ENCODE results near the gene SMOC1. TPM values are rescaled to one million over a fixed set of nuclear protein-coding genes. Genes with fewer than 3 reads are reported as not detected.

The SMOC1 gene
- total RNA-seq, 1 experiment from 2014 or later: not detected

GRCh38 chr14:69873877-69874780 is 5.1 kb upstream of the SMOC1 start:
- BruUV-seq (replicated peaks): no TSS peak
- DNase-seq: no peak
- no peaks in the 10 kb centered on the region for H3K4me1 ChIP-seq (replicated peaks; ENCODE audit: insufficient read depth)
- no peaks in the 10 kb centered on the region for H3F3A ChIP-seq (ENCODE audit: insufficient read depth, low read depth)
- peaks cover 17% of the 10 kb centered on the region; the same call in 1 of the 2 replicates for H3K27me3 ChIP-seq (ENCODE audit: insufficient read depth, low read depth)
- TF ChIP-seq CTCF (conservative IDR thresholded peaks at IDR 0.05): no peak
- no peaks in the 10 kb centered on the region for H3K79me2 ChIP-seq (ENCODE audit: low read depth)
- no peaks in the 10 kb centered on the region for H3K36me3 ChIP-seq (ENCODE audit: low read depth)
- no peak overlapping the region for H3K27ac ChIP-seq
- intact Hi-C loops (cut with micrococcal nuclease; ENCODE audit: unreplicated experiment): no loop called here
- H4K20me1 ChIP-seq (ENCODE audit: insufficient read depth): no peaks in the 10 kb centered on the region
- H3K9me2 ChIP-seq (ENCODE audit: insufficient read depth): no peaks in the 10 kb centered on the region; the same call in 1 of the 2 replicates
- no peak overlapping the region for H3K4me3 ChIP-seq
- ChIA-PET POLR2A (ENCODE audit: unreplicated experiment) (no interaction called here), CTCF (no interaction called here)
- H2AFZ ChIP-seq: no peak overlapping the region
- H3K9me3 ChIP-seq (ENCODE audit: insufficient read depth, low read depth): no peaks in the 10 kb centered on the region; the same call in 1 of the 2 replicates
- no peak overlapping the region for H3K4me2 ChIP-seq

- no peak overlapping the region for H2AFZ ChIP-seq
- no peak overlapping the region for H3K27ac ChIP-seq
- intact Hi-C loops (cut with micrococcal nuclease; ENCODE audit: unreplicated experiment): no loop called here
- DNase-seq: no peak
- no peak overlapping the region for H3K4me2 ChIP-seq
- no peaks in the 10 kb centered on the region for H3K9me3 ChIP-seq (ENCODE audit: insufficient read depth, low read depth)
- H3K27me3 ChIP-seq (ENCODE audit: insufficient read depth, low read depth): peaks cover 19% of the 10 kb centered on the region; the same call in 1 of the 2 replicates
- ChIA-PET CTCF (interaction anchor here (0.6 kb wide), 1 partner anchor 129 kb away, joined by 7 read pairs; no protein-coding TSS in a partner anchor), POLR2A (ENCODE audit: unreplicated experiment) (no interaction called here)
- no peaks in the 10 kb centered on the region for H3K9me2 ChIP-seq (ENCODE audit: insufficient read depth)
- no peaks in the 10 kb centered on the region for H3K79me2 ChIP-seq (ENCODE audit: low read depth)
- no peaks in the 10 kb centered on the region for H3K4me1 ChIP-seq (replicated peaks; ENCODE audit: insufficient read depth)
- no peaks in the 10 kb centered on the region for H3K36me3 ChIP-seq (ENCODE audit: low read depth)
- BruUV-seq (replicated peaks): no TSS peak
- no peaks in the 10 kb centered on the region for H4K20me1 ChIP-seq (ENCODE audit: insufficient read depth)
- H3F3A ChIP-seq (ENCODE audit: insufficient read depth, low read depth): no peaks in the 10 kb centered on the region
- H3K4me3 ChIP-seq: no peak overlapping the region
- TF ChIP-seq EZH2 (IDR thresholded peaks at IDR 0.05; ENCODE audit: low read depth) (no peak), CTCF (conservative IDR thresholded peaks at IDR 0.05) (no peak)
Observed at GRCh38 chr14:69876221-69876847, 2.9 kb upstream of the SMOC1 start.

GRCh38 chr14:69876848-69877306 is 2.3 kb upstream of the SMOC1 start:
- H3K27ac ChIP-seq: no peak overlapping the region
- ChIA-PET CTCF (interaction anchor here (0.6 kb wide), 1 partner anchor 387 kb away, joined by 3 read pairs; no protein-coding TSS in a partner anchor), POLR2A (ENCODE audit: unreplicated experiment) (no interaction called here)
- intact Hi-C loops (cut with micrococcal nuclease; ENCODE audit: unreplicated experiment): no loop called here
- H3K4me3 ChIP-seq: no peak overlapping the region
- H3K9me3 ChIP-seq (ENCODE audit: insufficient read depth, low read depth): no peaks in the 10 kb centered on the region
- no peak overlapping the region for H2AFZ ChIP-seq
- H3K9me2 ChIP-seq (ENCODE audit: insufficient read depth): no peaks in the 10 kb centered on the region
- H3K4me1 ChIP-seq (replicated peaks; ENCODE audit: insufficient read depth): no peaks in the 10 kb centered on the region
- no peak for DNase-seq
- H3K27me3 ChIP-seq (ENCODE audit: insufficient read depth, low read depth): peaks cover 23% of the 10 kb centered on the region; the same call in 1 of the 2 replicates
- no peak overlapping the region for H3K4me2 ChIP-seq
- H3F3A ChIP-seq (ENCODE audit: insufficient read depth, low read depth): no peaks in the 10 kb centered on the region
- H4K20me1 ChIP-seq (ENCODE audit: insufficient read depth): no peaks in the 10 kb centered on the region
- H3K36me3 ChIP-seq (ENCODE audit: low read depth): no peaks in the 10 kb centered on the region
- no TSS peak for BruUV-seq (replicated peaks)
- TF ChIP-seq CTCF (conservative IDR thresholded peaks at IDR 0.05) (no peak), EZH2 (IDR thresholded peaks at IDR 0.05; ENCODE audit: low read depth) (no peak)
- no peaks in the 10 kb centered on the region for H3K79me2 ChIP-seq (ENCODE audit: low read depth)
